NCI-H1048 (cell line): Measurements from ENCODE around the gene TRAPPC11.
"Not testable (repeated sequence)": the region's sequence is repeated elsewhere in the genome, so short reads cannot be mapped to it uniquely, and the experiment has no call there.

Source experiments
- DNase-seq: peaks from one replicate; lab custom pipeline; 2025; lab: John Stamatoyannopoulos, UW

Gene TRAPPC11

DNA sequence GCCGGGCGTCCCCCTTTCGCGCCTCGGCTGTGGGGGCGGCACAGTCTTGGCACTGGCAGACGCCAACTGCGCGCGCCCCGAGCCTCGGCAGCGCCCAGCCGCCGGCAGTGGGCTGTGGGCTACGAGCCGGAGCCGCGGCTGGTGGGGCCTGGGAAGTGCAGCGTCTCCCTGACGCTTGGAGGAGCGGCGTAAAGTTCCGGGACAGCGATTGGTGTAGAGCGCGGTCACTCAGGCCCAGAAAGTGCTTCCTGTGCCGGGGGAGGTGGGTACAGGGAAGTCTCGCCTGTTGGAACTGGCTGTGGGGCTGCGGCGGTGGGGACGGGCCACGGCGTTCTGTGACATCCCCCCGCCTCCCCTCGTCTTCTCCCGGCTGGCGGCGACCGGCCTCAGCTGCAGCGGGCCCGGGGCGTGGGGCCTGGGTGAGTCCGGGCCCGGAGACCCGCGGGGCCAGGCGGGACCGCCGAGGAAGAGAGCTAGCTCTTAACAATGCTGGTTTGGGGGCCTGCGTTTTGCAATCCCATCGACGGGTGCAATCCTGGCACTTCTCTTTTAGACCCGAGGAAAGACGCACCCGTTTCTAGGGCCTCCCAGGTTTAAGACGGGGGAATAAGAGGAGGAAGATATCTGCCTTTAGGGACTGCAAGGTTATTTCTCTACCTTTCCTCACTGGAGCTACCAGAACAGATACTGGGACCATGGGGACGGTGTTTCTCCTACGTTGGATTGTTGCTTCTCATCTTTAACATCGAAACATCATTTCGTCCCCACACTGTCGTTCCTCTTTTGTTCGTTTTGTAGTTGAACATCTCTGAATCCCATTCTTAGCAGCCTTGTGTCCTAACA is at the start of gene TRAPPC11, which contains the start of gene RWDD4:
Gene TRAPPC11, plus strand, starts transcription at position 265 of the 843 bp plus-strand sequence. CDS start 4,575 bp downstream, outside the sequence.
Gene RWDD4, minus strand, starts transcription at position 157 of the 843 bp plus-strand sequence. CDS start 233 bp downstream, outside the sequence.
- DNase-seq: peak; percentile 92

DNA sequence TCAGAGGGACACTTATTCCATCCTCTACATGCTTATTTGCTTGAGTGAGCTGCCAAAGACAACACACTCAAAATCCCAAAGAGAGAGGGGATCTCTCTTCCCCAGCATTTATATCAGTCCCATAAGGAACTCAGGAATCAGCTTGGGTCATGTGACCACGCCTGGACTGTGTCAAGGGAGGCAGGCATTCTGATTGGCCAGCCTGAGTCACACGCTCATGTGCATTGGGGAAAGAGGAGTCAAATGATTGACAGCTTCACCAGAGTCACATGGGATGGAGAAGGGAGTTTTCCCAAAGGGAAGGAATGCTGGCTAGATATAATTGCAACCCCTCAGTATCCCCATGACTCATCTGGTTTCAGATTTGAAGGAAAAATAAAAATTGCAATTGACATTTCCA is 49.1 kb upstream of the TRAPPC11 start:
- DNase-seq: no peak

DNA sequence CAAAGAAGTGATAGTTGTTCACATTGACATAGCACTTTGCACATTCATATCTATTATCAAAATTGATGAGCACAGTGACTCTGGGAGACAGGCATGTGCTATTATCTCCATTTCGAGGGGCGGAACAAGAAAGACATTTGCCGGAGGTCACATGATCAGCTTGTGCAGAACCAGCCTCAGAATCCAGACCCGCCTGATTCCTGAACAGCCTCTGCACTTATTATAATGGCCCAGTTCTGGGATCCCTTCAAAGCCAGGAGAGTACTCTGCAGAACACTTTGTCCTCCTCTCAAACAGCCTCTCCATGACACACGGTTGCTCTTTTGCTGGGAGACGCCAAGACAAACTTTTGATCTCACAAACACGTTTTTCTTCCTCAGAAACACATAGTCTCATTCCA is 48.5 kb upstream of the TRAPPC11 start:
- DNase-seq: no peak

DNA sequence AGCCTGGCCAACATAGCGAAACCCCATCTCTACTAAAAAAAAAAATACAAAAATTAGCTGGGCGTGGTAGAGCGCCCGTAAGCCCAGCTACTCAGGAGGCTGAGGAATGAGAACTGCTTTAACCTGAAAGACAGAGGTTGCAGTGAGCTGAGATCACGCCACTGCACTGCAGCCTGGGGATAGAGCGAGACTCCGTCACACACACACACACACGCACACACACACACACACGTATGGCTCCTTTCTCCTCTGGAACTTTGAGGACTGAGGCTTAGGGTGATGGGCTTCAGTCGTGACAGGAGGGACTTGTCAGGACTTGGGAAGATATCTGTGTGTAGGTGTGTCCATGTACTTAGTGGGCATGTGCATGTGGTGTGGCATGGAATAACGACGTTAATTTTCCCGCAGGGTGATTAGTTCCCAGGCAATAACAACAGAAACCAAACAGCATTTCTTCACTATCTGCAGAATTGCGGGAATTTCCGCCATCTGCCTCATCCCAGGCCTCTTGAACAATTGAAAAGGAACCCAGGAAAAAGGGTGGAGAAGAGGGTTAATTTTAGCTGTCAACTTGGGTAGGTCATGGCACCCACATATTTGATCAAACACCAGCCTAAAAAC is 47.8 kb upstream of the TRAPPC11 start:
- DNase-seq: no peak

DNA sequence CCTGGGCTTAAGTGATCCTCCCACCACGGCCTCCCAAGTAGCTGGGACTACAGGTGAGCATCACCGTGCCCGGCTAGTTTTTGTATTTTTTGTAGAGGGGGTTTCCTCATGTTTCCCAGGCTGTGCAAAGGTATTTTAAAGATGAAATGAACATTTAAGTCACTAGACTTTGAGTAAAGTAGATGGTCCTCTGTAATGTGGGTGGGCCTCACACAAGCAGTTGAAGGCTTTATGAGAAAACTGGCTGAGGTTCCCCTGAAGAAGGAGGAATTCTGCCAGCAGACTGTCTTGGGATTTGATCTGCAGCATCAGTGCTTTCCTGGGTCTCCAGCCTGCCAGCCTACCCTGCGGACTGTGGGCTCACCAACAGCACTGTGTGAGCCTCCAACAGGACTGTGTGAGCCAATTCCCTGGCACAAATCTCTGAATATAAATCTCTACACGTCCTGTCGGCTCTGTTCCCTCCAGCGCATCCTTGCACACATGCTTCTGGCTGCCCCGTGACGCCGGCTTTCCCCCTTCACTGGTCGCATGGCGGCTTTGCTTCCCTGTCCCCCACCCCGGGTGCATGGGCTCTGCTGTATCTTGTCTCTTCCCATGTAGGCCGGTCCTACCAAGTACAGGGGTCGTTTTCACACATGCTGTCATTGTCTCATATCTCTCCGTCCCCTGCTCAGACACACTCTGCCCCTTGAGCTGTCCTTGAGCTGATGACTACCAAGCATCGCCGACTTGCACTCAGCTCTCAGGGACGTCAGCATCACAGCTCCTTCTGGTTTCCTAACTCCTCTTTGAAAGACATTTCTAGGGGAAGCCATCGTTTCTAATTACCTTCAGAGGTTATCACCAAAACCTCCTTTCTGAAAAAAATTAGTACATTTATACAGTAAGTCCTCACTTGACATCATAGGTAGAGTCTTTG is 46.5 kb upstream of the TRAPPC11 start:
- DNase-seq: no peak

DNA sequence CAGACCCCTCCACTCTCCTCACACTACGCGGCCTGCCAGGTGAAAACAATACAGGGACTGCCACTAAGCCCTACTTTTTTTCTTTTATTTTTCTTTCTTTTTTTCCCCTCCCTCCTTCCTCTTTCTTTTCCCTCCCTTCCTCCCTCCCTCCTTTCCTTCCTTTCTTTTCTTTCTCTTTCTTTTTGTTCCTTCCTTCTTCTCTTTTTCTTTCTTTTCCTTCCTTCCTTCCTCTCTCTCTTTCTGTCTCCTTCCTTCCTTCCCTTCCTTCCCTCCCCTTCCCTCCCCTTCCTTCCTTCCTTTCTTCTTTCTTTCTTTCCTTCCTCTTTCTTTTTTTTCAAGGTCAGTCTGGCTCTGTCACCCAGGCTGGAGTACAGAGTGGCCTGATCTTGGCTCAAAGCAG is 42.0 kb upstream of the TRAPPC11 start:
- no peak for DNase-seq

DNA sequence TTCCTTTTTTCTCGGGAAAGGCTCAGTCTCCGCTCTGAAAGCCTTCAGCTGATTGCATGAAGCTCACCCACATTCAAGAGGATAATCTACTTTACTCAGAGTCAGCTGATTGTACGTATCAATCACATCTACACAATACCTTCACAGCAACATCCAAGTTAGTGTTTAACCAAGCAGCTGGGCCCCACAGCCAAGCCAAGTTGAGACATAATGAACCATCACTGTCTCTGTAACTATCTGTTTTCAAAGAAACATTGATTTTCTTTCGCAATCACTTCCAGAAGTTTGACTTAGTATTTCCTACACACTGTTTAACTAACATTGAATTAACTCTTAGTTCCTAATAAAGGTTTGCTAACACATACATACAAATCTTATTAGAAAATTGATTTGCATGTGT is 40.4 kb upstream of the TRAPPC11 start:
- no peak for DNase-seq

DNA sequence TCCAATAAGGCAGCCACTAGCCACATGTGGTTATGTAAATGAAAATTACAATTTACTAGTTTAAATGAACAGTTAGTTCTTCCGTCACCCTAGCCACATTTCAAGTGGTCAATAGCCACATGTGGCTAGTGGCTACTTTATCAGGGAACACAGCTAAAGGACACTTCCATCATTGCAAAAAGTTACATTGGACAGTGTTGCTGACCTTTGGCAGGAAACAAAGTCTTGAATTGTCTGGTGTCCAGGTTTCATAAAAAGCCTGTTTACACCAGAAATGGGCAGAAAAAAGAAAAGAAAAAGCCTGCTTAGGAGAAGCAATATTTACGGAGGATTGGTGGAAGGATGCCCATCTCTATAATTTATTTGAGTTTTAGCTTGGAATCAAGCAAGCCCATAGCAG is 38.7 kb upstream of the TRAPPC11 start:
- DNase-seq: no peak

DNA sequence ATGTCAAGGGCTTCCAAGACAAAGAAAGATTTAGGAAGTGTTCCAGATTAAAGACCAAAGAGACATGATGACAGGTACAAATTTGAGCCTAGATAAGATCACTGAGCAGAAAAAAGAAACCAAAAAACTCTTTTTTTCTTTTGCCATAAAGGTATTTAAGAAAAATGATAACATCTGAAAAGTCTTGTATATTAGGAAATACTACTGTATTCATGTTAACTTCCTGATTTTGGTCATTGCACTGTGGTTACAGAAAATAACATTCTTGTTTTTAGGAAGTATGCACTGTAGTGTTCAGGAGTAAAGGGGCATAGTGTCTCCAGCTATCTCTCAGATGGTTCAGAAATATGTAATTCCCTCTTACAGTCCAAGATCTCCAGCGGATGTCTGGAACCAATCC is 37.2 kb upstream of the TRAPPC11 start:
- no peak for DNase-seq

DNA sequence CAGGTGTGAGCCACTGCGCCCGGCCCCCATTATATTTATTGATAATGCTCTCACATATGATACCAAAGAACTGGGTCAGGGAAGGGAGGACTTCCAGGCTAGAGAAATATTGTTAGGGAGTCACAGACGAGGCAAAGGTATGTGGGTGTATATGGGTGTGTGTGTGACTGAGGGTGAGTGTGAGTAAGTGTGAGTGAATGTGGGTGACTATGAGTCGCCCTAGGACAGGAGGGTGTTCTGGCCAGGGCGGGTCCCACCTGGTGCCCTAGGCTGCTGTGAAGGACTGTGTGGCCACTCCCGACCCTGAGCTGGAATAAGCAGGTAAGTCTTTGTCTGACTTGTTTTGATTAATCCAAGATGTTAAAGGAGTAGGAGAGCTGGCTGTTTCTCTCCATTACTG is 34.5 kb upstream of the TRAPPC11 start:
- no peak for DNase-seq

DNA sequence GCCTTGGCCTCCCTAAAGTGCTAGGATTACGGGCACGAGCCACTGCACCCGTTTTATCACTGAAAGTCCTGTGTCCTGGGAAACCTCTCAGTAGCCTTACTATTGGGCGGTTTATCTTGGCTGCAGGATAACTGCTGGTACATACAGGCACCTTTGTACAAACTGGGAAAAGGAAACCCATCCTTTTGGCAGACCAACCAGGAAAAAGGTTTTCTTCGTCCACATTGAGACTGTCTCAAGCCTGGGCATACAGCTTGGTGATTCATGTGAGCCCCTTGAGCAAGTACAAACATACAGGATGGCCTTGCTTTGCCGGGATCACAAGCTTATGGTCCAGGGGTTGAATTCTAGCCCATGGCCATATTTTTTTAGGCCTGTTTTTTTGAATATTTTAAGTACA is 32.9 kb upstream of the TRAPPC11 start:
- no peak for DNase-seq

DNA sequence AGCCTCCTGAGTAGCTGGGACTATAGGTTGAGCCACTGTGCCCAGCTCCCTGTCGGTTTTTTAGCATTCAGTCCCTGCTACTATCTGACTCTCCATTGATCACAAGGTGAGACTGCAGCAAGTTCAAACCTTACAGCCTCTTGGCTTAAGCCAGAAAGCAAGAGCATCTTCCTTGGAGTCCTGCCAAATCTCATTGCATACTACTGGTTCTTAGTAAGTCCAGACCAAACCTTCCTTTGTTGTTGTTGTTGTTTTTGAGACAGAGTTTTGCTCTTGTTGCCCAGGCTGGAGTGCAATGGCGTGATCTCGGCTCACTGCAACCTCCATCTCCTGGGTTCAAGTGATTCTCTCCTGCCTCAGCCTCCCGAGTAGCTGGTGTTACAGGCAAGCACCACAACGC is 31.8 kb upstream of the TRAPPC11 start:
- DNase-seq: not testable (repeated sequence)

DNA sequence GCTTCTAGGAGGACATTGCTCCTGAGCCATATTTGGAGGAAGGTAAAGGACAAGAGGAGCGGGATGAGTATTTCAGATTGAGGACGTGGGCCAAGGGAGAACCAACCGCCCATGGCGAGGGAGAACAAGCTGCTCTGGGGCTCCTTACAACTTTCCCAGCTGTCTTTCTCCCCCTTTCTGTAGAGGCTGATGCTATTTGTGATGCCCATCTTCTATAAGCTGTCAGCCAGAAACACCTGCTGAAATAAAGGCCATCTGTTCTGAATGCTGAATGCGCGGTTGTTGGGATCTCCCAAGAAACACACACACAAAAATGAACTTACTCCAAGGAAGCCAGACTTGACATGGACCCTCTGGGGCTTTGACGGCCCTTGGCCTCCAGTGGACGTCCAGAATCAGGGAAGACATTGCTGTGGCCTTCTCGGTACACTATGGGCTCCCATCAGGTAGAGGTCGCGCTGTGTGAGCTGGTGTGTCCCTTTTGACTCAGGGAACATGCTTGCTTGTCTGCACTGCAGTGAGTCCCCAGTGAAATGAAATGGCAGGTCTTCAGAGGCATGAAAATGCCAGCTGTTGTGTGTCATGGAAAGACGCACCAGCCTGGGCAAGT is 31.0 kb upstream of the TRAPPC11 start:
- no peak for DNase-seq

DNA sequence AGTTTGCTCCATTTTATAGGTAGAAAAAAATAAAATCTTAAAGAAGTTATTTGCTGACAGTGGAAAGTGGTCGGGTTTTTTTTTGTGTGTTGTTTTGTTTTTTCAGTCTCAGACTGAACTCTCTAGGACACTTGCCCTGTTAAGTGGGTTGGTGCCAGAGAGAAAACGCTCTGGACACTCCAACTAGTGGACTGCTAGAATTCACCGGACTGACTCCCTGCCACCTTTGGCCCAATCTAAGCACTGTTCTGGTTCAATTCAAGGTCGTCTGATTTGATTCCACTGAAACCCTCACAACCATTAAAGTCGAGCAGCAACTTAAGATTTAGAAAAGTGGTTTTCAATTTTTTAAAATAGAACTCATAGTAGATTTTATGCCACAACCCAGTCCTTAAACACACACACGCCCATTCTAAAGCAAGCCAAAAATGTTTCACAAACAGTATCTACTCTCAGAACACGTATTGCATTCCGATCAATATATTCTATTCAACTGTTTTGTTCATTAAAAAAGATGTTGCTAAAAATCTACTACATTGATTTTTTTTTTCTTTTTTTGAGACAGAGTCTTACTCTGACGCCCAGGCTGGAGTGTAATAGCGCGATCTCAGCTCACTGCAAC is 27.4 kb upstream of the TRAPPC11 start:
- DNase-seq: no peak

DNA sequence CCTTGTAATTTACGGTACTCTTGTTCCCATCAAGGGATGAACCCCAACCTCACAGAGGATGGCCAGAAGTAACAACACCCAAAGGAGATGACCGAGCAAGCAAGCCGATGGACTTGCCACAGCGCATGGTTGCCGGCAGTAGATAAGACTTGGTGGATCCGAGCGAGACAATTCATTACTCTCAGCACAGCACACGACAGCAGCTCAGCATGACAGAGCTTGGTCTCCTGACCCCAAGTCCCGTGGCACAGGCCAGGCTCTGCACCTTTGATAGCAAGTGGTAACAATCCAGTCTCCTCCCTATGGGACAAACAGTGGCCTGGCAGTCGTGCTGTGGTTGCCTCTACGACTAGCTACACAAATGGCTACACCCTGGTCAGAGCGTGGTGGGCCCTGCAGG is 26.4 kb upstream of the TRAPPC11 start:
- DNase-seq: no peak

DNA sequence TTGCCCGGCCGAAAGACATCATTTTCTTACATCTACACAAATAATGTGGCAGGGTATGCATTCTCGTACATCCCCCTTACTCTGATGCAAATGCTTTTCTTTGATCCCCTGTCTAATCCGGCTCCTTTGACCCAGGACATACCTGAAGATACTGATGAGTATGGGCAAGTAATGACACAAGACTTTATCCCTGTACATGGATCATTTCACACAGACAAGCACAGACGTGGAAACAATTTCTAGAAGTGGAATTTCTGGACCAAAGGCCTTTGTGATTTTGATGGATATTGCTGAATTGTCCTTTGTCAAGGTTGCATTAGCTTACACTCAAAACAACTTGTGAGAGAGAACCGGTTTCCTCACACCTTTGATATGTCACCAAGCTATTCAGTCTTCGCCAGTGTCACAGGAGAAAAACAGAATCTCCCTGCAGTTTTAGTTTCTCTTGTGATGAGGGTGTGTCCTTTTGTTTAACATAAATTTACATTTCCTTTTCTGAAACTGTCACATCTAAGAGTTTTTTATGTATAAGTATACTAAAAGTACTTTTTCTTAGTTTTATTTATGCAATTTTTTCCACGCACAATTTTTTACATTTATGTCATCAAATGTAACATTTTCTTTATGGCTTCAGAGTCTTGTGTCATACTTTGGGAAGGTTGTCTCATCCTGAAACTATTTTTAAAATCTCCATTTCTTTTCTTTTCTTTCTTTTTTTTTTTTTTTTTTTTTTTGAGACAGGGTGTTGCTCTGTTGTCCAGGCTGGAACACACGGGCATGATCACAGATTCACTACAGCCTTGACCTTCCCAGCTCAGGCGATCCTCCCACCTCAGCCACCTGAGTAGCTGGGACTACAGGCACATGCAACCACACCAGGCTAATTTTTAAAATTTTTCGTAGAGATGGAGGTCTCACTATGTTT is 25.4 kb upstream of the TRAPPC11 start:
- no peak for DNase-seq

DNA sequence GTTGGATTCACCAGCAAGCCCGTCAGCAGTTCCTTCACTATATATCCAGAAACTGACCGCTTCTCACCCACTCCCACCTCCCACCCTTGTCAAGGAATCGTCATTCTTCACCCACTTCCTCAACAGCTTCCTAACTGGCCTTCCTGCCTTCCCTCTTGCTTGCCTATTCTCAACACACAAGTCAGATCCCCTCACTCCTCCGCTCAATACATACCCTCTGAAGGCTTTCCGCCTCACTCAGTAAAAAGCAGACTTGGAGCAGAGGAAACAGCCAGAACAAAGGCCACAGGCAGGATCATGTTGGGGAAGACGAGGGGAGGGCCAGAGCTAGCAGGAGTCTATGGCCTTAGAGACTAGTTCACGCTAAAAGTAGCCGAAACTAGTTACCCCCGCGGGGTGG is 23.8 kb upstream of the TRAPPC11 start:
- DNase-seq: no peak

DNA sequence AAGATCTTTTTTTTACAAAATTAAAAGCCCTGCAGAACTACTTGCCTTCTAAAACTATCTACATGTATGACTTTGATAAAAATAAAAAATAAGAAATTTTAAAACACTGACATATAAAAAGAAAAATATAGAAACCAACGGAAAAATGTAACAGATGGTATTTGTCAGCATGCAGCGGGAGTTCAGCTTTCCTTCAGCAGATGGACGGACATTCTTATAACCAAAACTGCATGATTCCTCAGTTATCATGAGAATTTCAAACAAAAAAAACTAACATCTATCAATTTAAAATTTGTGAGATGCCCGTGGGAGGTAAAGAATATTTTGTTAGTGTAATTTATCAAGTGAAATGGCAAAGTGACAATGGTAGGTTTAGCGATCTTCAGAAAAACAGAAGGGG is 23.4 kb upstream of the TRAPPC11 start:
- no peak for DNase-seq

DNA sequence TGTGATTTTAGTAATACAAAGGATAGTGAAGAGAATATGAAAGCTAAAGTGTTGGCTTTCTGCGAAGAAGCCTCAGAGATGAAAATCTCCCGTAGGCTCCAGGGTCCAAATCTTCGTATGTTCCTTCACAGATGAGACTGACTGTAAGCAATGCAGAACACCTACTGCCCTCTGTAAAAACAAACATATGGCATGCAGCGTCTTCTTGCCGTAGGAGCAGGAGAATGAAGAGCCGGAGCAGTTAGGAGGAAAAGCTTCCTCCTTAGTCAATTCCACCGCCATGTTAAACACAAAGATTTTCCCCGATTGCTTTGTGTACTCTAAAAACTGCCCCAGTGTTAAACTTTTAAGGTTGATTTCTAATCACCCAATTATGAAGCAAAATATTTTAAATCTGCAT is 22.6 kb upstream of the TRAPPC11 start:
- DNase-seq: no peak

DNA sequence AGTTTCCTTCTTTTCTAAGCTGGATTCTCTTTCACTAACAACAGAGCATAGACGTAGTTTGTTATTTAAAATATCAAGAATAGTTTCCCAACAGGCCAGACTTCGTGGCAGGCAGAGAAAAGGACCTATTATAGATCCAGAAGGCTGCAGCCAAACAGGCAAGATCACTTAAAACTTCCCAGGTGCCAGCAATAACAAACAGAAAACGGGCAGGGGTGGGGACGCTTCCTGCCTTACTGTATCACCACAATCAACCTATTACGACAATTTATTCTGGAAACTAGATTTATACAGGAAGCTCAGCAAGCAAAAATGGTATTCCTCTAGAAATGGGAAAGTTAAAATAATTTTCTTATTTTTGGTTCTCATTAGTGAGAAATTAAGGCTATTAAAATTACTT is 22.2 kb upstream of the TRAPPC11 start:
- no peak for DNase-seq
